Calu3 (cell line): ENCODE results near the gene NOP9. TPM values are rescaled to one million over a fixed set of nuclear protein-coding genes. Genes with fewer than 3 reads are reported as not detected.

Experiments used
- BruUV-seq: library from RNA; stranded (reverse); fragments of 400-500 nt; replicated peaks from 2 replicates; lab custom pipeline; 2021; lab: Mats Ljungman, UMichigan
- CTCF ChIA-PET: fragments of 300-600 bp; sonication (Branson Sonifier 250); formaldehyde crosslinking; loops from one replicate; lab custom pipeline; 2022; ENCODE audit warnings: antibody characterized with exemption; lab: Charles Lee
- DNase-seq: peaks from one replicate; pipeline ENCODE4 v3.0.0; 2022
- H3K27ac Mint-ChIP-seq: one replicate; pipeline ENCODE4 v1.8.0; 2022; ENCODE audit warnings: mixed read lengths; ENCODE audit not compliant: unreplicated experiment
- H3K27me3 Mint-ChIP-seq: one replicate; pipeline ENCODE4 v1.8.0; 2022; ENCODE audit warnings: mixed read lengths; ENCODE audit not compliant: unreplicated experiment
- H3K36me3 Mint-ChIP-seq: one replicate; pipeline ENCODE4 v1.8.0; 2022; ENCODE audit warnings: mild to moderate bottlenecking, moderate library complexity, mixed read lengths; ENCODE audit not compliant: insufficient read depth, unreplicated experiment
- H3K4me1 Mint-ChIP-seq: one replicate; pipeline ENCODE4 v1.8.0; 2022; ENCODE audit warnings: mild to moderate bottlenecking, low read depth, mixed read lengths; ENCODE audit not compliant: unreplicated experiment
- H3K4me3 Mint-ChIP-seq: one replicate; pipeline ENCODE4 v1.8.0; 2022; ENCODE audit warnings: mild to moderate bottlenecking, low read depth, moderate library complexity, mixed read lengths; ENCODE audit not compliant: unreplicated experiment
- H3K9me3 Mint-ChIP-seq: one replicate; pipeline ENCODE4 v1.8.0; 2022; ENCODE audit warnings: low read depth, mixed read lengths; ENCODE audit not compliant: unreplicated experiment
- intact Hi-C: fragments of 100-400 bp; cut with micrococcal nuclease; formaldehyde crosslinking; loops from one replicate; pipeline ENCODE4 v1.10.0; 2022; ENCODE audit not compliant: unreplicated experiment
- total RNA-seq: library from RNA; stranded (reverse); gene quantifications from 2 replicates; pipeline ENCODE4 v1.2.3, GENCODE V29; 2022
- TF ChIP-seq, protein P1 (sequence below): fragments of 200-600 bp; IDR thresholded peaks from one replicate; pipeline ENCODE4 v1.8.0; 2022; ENCODE audit warnings: antibody characterized with exemption; ENCODE audit not compliant: unreplicated experiment

Gene NOP9
- total RNA-seq, 1 experiment from 2014 or later, result 35.9 TPM

DNA sequence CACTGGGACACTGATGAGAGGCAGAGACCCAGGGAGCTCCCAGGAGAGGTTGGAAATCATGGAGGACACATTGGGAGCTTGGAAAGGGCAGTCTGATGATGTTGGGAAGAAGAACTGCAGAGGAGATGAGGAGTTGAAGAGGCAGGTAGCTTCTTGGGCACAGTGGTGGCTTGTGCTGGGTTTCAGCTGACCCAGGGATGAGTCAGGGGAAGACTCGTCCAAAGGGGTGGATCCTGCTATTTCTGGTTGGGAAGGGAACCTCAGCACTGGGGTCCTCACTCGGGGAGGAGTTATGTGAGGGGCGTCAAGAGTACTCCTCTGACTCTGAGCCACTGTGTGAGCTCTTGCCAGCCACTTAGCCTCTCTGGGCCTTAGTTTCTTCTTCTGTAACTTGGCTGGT lies 23.7 kb downstream of the NOP9 start:
- no peak overlapping the region for H3K27ac Mint-ChIP-seq
- CTCF ChIA-PET, result interaction anchor here (1.5 kb wide), 1 partner anchor 15 kb away, joined by 4 read pairs; the partner anchor contains the start of gene CIDEB
- intact Hi-C loops, result no loop called here
- TF ChIP-seq, protein P1, sequence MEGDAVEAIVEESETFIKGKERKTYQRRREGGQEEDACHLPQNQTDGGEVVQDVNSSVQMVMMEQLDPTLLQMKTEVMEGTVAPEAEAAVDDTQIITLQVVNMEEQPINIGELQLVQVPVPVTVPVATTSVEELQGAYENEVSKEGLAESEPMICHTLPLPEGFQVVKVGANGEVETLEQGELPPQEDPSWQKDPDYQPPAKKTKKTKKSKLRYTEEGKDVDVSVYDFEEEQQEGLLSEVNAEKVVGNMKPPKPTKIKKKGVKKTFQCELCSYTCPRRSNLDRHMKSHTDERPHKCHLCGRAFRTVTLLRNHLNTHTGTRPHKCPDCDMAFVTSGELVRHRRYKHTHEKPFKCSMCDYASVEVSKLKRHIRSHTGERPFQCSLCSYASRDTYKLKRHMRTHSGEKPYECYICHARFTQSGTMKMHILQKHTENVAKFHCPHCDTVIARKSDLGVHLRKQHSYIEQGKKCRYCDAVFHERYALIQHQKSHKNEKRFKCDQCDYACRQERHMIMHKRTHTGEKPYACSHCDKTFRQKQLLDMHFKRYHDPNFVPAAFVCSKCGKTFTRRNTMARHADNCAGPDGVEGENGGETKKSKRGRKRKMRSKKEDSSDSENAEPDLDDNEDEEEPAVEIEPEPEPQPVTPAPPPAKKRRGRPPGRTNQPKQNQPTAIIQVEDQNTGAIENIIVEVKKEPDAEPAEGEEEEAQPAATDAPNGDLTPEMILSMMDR, result no peak
- DNase-seq, result no peak
- H3K36me3 Mint-ChIP-seq, result no peaks in the 10 kb centered on the region
- BruUV-seq, result no TSS peak
- no peak overlapping the region for H3K4me3 Mint-ChIP-seq
- peaks cover 47% of the 10 kb centered on the region for H3K27me3 Mint-ChIP-seq
- no peaks in the 10 kb centered on the region for H3K4me1 Mint-ChIP-seq
- no peaks in the 10 kb centered on the region for H3K9me3 Mint-ChIP-seq

DNA sequence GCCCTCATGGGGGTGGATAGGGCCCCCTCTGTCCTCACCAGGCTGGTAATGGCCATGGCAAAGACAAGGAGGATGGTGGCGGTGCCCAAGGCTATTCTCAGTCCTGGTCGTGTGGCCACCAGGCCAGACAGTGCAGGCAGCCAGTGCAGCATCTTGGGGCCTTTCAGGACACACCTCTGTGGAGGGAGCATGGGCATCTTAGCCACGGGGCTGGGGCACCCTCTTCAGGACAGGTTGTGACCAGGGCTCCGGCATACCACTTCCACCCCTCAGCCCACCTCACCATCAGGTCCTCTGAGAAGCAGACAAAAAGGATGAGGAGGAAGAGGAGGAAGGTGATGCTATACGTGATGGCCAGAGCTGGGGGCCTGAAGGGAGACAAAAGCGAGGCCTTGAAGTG lies 24.4 kb downstream of the NOP9 start:
- Mint-ChIP-seq H3K27ac (no peak overlapping the region), H3K27me3 (peaks cover 41% of the 10 kb centered on the region), H3K9me3 (no peaks in the 10 kb centered on the region), H3K36me3 (no peaks in the 10 kb centered on the region), H3K4me3 (no peak overlapping the region), H3K4me1 (no peaks in the 10 kb centered on the region)
- CTCF ChIA-PET, result interaction anchor here (0.9 kb wide), 1 partner anchor 16 kb away, joined by 4 read pairs; no protein-coding TSS in a partner anchor
- TF ChIP-seq, protein P1, result no peak
- no TSS peak for BruUV-seq
- intact Hi-C loops, result no loop called here
- no peak for DNase-seq

DNA sequence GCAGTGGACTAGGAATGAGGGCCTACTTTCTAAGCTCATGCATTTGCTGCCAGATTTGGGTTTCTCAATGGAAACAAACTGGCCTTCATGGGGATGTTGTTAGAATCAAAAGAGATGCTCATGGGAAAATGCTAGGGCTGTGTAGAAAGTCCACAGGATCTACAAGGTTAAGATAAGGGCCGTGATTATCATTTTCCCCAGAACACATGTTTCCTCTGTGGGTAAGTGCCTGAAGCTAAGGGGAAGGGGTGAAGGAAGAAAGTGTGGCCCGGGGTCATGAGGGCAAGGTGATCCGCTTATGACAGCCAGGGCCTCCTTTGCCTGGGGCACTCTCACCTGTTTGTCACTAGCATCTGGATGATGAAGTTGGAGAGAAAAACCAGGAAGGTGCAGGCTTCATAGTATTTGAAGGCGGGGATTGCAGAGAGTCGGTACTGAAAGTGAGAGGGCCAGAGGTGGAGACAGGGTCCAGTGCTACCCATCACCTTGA lies 25.4 kb downstream of the NOP9 start:
- peaks cover 30% of the 10 kb centered on the region for H3K27me3 Mint-ChIP-seq
- no peaks in the 10 kb centered on the region for H3K9me3 Mint-ChIP-seq
- TF ChIP-seq, protein P1, result no peak

DNA sequence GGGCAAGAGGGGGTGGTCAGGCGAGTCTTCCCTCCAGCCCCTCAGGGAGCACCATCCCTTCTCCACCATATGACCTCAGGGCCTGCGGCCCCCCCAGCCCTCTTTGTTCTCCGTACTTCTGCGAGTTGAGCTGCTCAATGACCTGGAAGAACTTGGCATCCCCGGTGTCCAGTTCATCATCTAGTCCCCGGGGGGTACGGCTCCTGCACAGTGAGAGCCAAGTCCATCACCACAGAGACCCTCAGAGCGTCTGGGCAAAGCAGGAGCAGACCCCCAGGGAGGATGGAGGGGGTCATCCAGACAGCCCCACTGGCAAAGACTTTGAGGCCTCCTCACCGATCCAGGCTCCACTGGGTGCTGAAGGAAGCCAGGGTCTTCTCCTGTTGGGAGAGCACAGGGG lies 26.3 kb downstream of the NOP9 start:
- Mint-ChIP-seq H3K27ac (no peak overlapping the region), H3K4me1 (no peaks in the 10 kb centered on the region), H3K36me3 (no peaks in the 10 kb centered on the region), H3K9me3 (no peaks in the 10 kb centered on the region), H3K4me3 (no peak overlapping the region), H3K27me3 (peaks cover 24% of the 10 kb centered on the region)
- intact Hi-C loops, result no loop called here
- CTCF ChIA-PET, result no interaction called here
- TF ChIP-seq, protein P1, result no peak
- BruUV-seq, result no TSS peak
- DNase-seq, result no peak

More for the DNA sequence above, 25.4 kb downstream of the NOP9 start:
- H3K4me3 Mint-ChIP-seq, result no peak overlapping the region
- no peak overlapping the region for H3K27ac Mint-ChIP-seq
- DNase-seq, result no peak
- BruUV-seq, result no TSS peak
- no peaks in the 10 kb centered on the region for H3K4me1 Mint-ChIP-seq
- CTCF ChIA-PET, result interaction anchor here (0.9 kb wide), 1 partner anchor 17 kb away, joined by 4 read pairs; no protein-coding TSS in a partner anchor
- intact Hi-C loops, result no loop called here
- H3K36me3 Mint-ChIP-seq, result no peaks in the 10 kb centered on the region
